Endodermal cell (in vitro differentiated cells): ENCODE results near the gene PIK3CD. TPM values are rescaled to one million over a fixed set of nuclear protein-coding genes. Genes with fewer than 3 reads are reported as not detected.

Experiments used
- DNase-seq: peaks from one replicate; pipeline ENCODE4 v3.0.0-alpha.2; 2017
- H3K27ac ChIP-seq: 2 replicates; pipeline ENCODE4 v1.5.1; 2013; ENCODE audit warnings: mild to moderate bottlenecking, low read depth, low read length, moderate library complexity
- H3K27me3 ChIP-seq: 2 replicates; pipeline ENCODE4 v1.6.1; 2013; ENCODE audit warnings: mild to moderate bottlenecking, low read length, moderate library complexity; ENCODE audit not compliant: insufficient read depth, control insufficient read depth, poor library complexity, severe bottlenecking
- H3K36me3 ChIP-seq: 2 replicates; pipeline ENCODE4 v1.7.0; 2013; ENCODE audit warnings: mild to moderate bottlenecking, low read length, moderate library complexity; ENCODE audit not compliant: control insufficient read depth, insufficient read depth
- H3K4me1 ChIP-seq: one replicate; pipeline ENCODE4 v1.7.0; 2013; ENCODE audit warnings: low read length; ENCODE audit not compliant: control insufficient read depth, insufficient read depth
- H3K4me3 ChIP-seq: 2 replicates; pipeline ENCODE4 v1.5.1; 2013; ENCODE audit warnings: mild to moderate bottlenecking, low read length, moderate library complexity
- H3K9ac ChIP-seq: 2 replicates; pipeline ENCODE4 v1.6.1; 2013; ENCODE audit warnings: mild to moderate bottlenecking, low read length, moderate library complexity; ENCODE audit not compliant: poor library complexity, severe bottlenecking; ENCODE audit errors: extremely low read depth
- H3K9me3 ChIP-seq: 2 replicates; pipeline ENCODE4 v1.6.1; 2013; ENCODE audit warnings: mild to moderate bottlenecking, low read length, moderate library complexity; ENCODE audit not compliant: control insufficient read depth
- H3K27ac Mint-ChIP-seq: 2 replicates; pipeline ENCODE4 v1.8.0; 2020; ENCODE audit warnings: mixed read lengths
- H3K27me3 Mint-ChIP-seq: 2 replicates; pipeline ENCODE4 v1.8.0; 2021; ENCODE audit warnings: mild to moderate bottlenecking, mixed read lengths; ENCODE audit not compliant: insufficient read depth
- H3K36me3 Mint-ChIP-seq: 2 replicates; pipeline ENCODE4 v1.8.0; 2020; ENCODE audit warnings: low read depth, mixed read lengths
- H3K4me1 Mint-ChIP-seq: 2 replicates; pipeline ENCODE4 v1.8.0; 2020; ENCODE audit warnings: mixed read lengths
- H3K4me3 Mint-ChIP-seq: 2 replicates; pipeline ENCODE4 v1.8.0; 2020; ENCODE audit warnings: mild to moderate bottlenecking, moderate library complexity, mixed read lengths
- H3K9me3 Mint-ChIP-seq: 2 replicates; pipeline ENCODE4 v1.8.0; 2020; ENCODE audit warnings: mild to moderate bottlenecking, mixed read lengths
- CTCF ChIP-seq: fragments of 200-600 bp; sonication (generic); conservative IDR thresholded peaks from 2 replicates; pipeline ENCODE4 v1.5.0; 2021; ENCODE audit warnings: antibody characterized with exemption, mild to moderate bottlenecking
- WGBS, 2 experiments: methylation state at CpG; one replicate each; pipeline versions ENCODE4 v1.1.5 to v1.1.7; 2013; ENCODE audit warnings: missing lambda C conversion rate in 2 of 2, mixed read lengths in 1 of 2; ENCODE audit not compliant: insufficient coverage in 1 of 2, insufficient read length in 1 of 2; 5-methylcytosine and 5-hydroxymethylcytosine counted together
- total RNA-seq, 2 donors: library from RNA; stranded (reverse); fragmentation: NEBNext Ultra II Directional in 1 of 2; extraction: Animal tissue kit (Norgen Biotek cat#: 25700) in 1 of 2; gene quantifications; 2 replicates in 1 of 2; 3 replicates in 1 of 2; pipeline ENCODE4 v1.2.1, GENCODE V29; 2021

PIK3CD gene
- total RNA-seq, 2 donors from 2014 or later: 13.9 to 14.2 TPM

GRCh38 chr1:9776685-9777084, 125.2 kb downstream of the PIK3CD start:
- Histone ChIP-seq H3K36me3 (peaks cover 20% of the 10 kb centered on the region), H3K27me3 (no peaks in the 10 kb centered on the region), H3K27ac (no peak overlapping the region), H3K9me3 (no peaks in the 10 kb centered on the region), H3K4me1 (no peaks in the 10 kb centered on the region), H3K9ac (no peak overlapping the region), H3K4me3 (no peak overlapping the region)
- Mint-ChIP-seq H3K4me1 (no peaks in the 10 kb centered on the region), H3K27ac (no peak overlapping the region), H3K9me3 (no peaks in the 10 kb centered on the region), H3K27me3 (no peaks in the 10 kb centered on the region), H3K36me3 (peaks cover 37% of the 10 kb centered on the region), H3K4me3 (no peak overlapping the region)
- WGBS, 2 experiments: 94 to 97% methylated on average over 2 of the region's 2 CpGs
- DNase-seq: no peak
- TF ChIP-seq CTCF: no peak

Other genes starting within 250 kb of the PIK3CD start
- gene SLC25A33, start 112.3 kb upstream of the PIK3CD start, total RNA-seq: 10 to 100 TPM in 1 of 2 donors, 1 to 10 TPM in 1; 9.6 to 13.6 TPM
- 10 to 100 TPM; 24.1 TPM for gene TMEM201, start 62.8 kb upstream of the PIK3CD start, total RNA-seq
- 100 to 1,000 TPM in 1 of 2 donors, 10 to 100 TPM in 1; 96.6 to 116 TPM for gene CLSTN1, start 172.2 kb downstream of the PIK3CD start, total RNA-seq